Measurements from ENCODE around the gene TRIM6.
A peak's percentile ranks its signal among the peaks of the same experiment; 100 is the strongest.
"Not testable (repeated sequence)": the region's sequence is repeated elsewhere in the genome, so short reads cannot be mapped to it uniquely, and the experiment has no call there.

The TRIM6 gene

DNA sequence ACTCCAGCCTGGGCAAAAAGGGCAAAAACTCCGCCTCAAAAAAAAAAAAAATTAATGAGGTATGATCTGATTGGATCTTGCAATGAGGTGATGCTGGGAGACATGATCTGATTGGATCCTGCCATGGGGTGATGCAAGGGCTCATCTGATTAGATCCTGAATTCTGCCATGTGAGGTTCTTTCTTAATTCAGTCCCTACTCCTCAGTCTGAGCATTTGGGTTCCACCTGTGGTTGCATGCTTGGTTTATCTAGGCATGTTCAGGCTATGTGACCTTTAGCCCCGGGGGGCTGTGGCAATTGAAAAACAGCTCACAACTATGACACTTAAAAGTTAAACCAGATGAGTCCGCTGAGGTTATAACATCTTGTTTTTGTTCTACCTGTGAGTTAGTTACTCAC lies 4.8 kb upstream of the TRIM6 start:
- TF ChIP-seq, protein P1, sequence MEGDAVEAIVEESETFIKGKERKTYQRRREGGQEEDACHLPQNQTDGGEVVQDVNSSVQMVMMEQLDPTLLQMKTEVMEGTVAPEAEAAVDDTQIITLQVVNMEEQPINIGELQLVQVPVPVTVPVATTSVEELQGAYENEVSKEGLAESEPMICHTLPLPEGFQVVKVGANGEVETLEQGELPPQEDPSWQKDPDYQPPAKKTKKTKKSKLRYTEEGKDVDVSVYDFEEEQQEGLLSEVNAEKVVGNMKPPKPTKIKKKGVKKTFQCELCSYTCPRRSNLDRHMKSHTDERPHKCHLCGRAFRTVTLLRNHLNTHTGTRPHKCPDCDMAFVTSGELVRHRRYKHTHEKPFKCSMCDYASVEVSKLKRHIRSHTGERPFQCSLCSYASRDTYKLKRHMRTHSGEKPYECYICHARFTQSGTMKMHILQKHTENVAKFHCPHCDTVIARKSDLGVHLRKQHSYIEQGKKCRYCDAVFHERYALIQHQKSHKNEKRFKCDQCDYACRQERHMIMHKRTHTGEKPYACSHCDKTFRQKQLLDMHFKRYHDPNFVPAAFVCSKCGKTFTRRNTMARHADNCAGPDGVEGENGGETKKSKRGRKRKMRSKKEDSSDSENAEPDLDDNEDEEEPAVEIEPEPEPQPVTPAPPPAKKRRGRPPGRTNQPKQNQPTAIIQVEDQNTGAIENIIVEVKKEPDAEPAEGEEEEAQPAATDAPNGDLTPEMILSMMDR (conservative IDR thresholded peaks at IDR 0.05), result no peak
- TF ChIP-seq ZFX (IDR thresholded peaks at IDR 0.05), result no peak

DNA sequence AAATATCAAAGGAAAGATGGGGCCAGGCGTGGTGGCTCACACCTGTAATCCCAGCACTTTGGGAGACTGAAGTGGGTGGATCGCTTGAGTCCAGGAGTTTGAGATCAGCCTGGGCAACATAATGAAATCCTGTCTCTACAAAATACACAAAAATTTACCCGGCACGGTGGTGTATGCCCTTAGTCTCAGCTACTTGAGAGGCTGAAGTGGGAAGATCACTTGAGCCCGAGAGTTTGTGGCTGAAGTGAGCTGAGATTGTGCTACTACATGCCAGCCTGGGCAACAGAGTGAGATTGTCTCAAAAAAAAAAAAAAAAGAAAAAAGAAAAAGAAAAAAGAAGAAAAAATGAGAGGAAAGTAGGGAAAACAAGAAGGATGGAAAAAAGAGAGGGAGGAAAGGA lies 3.8 kb upstream of the TRIM6 start:
- no peak overlapping the region for H3K27ac ChIP-seq
- TF ChIP-seq, protein P1 (conservative IDR thresholded peaks at IDR 0.05), result no peak
- TF ChIP-seq ZFX (IDR thresholded peaks at IDR 0.05), result no peak

More for the DNA sequence above, 4.8 kb upstream of the TRIM6 start:
- H3K27ac ChIP-seq, result no peak overlapping the region

DNA sequence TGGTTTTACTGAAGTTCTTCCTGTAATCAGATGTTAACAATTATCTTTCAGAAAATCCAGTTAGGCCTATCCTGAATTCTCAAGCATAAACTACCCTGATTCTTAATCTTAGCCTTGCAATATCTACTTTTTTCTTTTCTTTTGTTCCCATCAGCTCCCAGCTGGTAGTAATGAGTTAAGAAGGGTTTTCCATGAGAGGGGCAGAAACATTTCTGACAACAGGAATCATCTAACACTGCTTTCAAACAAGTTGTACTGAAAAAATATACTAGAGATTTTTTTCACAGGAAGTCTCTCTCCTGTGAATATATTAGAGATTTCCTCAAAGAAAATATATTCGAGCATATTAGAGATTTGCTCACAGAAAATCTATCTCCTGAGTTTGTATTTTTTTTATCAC lies 3.3 kb upstream of the TRIM6 start:
- no peak overlapping the region for H3K27ac ChIP-seq
- TF ChIP-seq ZFX (IDR thresholded peaks at IDR 0.05), result no peak
- TF ChIP-seq, protein P1 (conservative IDR thresholded peaks at IDR 0.05), result no peak

DNA sequence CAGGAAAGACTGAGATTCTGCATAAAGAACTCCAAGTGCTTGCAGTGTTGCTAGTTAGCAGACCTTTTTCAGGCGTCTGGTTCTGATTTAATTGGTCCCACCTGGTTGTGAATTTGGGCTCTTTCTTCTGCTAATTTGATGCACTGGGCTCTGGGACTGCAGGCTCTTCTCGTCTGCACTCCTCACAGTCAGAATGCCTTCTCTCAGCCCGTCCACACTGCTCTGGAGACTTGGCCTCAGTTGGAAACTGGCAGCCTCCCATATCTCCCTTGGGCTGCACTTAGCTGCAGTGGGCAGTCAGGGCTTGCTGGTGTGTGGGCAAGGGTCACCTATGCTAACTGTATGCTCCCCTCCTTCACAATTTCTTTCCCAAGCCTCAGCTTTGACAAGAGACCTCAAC lies 1.5 kb downstream of the TRIM6 start:
- H3K27ac ChIP-seq, result no peak overlapping the region
- TF ChIP-seq, protein P1 (conservative IDR thresholded peaks at IDR 0.05), result no peak
- TF ChIP-seq ZFX (IDR thresholded peaks at IDR 0.05), result no peak

DNA sequence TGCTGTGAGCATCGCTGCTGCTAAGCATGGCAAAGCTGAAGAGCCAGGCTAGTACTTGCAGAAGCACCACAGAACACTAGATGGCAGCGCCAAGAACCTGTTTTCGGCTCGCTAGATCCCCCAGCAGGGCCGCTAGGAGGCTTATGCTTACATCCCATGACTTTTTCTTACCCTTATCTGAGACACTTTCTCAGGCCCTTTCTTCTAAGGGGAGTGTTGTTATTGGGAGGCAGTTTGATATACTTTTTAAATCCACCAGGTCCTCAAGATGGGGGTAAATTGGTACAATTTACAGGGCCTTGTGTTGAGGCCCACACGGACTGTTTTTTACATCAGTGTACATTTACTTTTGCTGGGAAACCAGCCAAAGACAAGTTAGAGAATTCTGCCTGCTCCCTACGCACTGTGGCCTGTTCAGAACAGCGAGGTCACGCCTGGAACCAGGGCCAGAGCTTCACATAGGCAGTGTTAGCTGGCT lies 4.0 kb downstream of the TRIM6 start:
- TF ChIP-seq ZFX (IDR thresholded peaks at IDR 0.05), result no peak
- TF ChIP-seq, protein P1 (conservative IDR thresholded peaks at IDR 0.05), result peak; percentile 89
- no peak overlapping the region for H3K27ac ChIP-seq

DNA sequence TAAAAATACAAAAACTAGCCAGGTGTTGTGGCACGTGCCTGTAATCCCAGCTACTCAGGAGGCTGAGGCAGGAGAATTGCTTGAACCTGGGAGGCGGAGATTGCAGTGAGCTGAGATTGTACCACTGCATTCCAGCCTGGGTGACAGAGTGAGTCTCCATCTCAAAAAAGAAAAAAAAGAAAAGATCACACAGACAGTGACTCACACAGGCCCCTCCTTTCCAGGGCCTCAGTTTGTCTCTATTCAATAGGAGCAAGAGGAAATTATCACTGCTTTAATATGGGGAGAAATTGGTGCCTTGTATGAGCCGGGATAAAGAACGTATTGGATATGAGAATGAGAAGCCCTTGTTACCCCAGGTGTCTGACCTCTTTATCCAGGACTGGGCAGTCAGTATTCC lies 6.4 kb downstream of the TRIM6 start:
- not testable (repeated sequence) for H3K27ac ChIP-seq

DNA sequence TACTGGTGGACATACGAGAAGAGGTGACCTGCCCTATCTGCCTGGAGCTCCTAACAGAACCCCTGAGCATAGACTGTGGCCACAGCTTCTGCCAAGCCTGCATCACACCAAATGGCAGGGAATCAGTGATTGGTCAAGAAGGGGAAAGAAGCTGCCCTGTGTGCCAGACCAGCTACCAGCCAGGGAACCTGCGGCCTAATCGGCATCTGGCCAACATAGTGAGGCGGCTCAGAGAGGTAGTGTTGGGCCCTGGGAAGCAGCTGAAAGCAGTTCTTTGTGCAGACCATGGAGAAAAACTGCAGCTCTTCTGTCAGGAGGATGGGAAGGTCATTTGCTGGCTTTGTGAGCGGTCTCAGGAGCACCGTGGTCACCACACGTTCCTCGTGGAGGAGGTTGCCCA lies 6.9 kb downstream of the TRIM6 start:
- TF ChIP-seq ZFX (IDR thresholded peaks at IDR 0.05), result no peak
- TF ChIP-seq, protein P1 (conservative IDR thresholded peaks at IDR 0.05), result no peak
- no peak overlapping the region for H3K27ac ChIP-seq

DNA sequence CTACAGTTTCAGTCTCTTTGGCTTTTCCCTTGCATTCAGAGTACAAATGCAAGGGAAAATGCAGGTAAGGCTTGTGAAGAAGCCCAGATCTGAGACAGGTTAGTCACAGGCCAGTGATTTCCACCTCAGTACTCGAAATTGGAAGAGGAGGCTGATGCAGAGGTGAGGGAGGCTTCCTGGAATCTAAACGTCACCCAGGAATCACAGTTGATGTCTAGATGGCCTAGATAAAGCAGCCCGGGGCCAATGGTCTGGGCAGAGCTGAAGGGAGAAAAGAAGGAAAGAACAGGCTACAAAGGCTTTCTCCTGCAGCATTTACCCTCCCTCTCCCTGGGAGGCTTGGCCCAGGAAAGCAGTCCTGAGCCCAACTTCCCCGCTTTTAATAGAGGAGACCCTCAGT lies 8.5 kb downstream of the TRIM6 start:
- H3K27ac ChIP-seq, result no peak overlapping the region
- TF ChIP-seq ZFX (IDR thresholded peaks at IDR 0.05), result no peak
- TF ChIP-seq, protein P1 (conservative IDR thresholded peaks at IDR 0.05), result no peak

Measured in C4-2B (cell line).